ENCODE results near the gene PRKAR1B.

DNA sequence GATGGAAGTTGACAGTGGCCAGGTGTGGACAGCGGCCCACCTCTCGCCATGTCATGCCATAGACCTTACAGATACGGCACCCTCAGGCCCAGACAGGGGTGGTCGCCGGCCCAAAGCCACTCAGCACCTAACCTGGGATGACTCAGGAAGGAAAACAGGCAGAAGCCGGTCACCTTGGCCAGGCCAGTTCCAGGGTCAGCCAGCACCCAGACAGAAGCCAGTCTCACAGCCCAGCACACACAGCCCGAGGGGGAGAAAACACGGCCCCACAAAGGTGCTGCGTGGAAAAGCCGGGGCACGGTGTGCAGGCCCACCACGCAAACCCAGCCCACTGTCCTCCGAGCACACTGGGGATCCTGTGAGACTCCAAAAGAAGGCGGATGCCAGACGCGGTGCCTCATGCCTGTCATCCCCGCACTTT, 95.8 kb downstream of the PRKAR1B start:
- TF ChIP-seq, protein P1, sequence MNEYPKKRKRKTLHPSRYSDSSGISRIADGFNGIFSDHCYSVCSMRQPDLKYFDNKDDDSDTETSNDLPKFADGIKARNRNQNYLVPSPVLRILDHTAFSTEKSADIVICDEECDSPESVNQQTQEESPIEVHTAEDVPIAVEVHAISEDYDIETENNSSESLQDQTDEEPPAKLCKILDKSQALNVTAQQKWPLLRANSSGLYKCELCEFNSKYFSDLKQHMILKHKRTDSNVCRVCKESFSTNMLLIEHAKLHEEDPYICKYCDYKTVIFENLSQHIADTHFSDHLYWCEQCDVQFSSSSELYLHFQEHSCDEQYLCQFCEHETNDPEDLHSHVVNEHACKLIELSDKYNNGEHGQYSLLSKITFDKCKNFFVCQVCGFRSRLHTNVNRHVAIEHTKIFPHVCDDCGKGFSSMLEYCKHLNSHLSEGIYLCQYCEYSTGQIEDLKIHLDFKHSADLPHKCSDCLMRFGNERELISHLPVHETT (tag by site-specific recombination; IDR thresholded peaks at IDR 0.05), result no peak
- TF ChIP-seq ZNF169 (tag by site-specific recombination; IDR thresholded peaks at IDR 0.05) (no peak), GLI4 (tag by site-specific recombination; IDR thresholded peaks at IDR 0.05) (no peak), ZBTB21 (tag by site-specific recombination; IDR thresholded peaks at IDR 0.05) (no peak), BCL11A (tag by site-specific recombination; IDR thresholded peaks at IDR 0.05; ENCODE audit: low read depth) (no peak), KLF16 (tag by site-specific recombination; IDR thresholded peaks at IDR 0.05) (no peak), ZNF768 (tag by site-specific recombination; IDR thresholded peaks at IDR 0.05) (no peak)
- TF ChIP-seq, protein P2, sequence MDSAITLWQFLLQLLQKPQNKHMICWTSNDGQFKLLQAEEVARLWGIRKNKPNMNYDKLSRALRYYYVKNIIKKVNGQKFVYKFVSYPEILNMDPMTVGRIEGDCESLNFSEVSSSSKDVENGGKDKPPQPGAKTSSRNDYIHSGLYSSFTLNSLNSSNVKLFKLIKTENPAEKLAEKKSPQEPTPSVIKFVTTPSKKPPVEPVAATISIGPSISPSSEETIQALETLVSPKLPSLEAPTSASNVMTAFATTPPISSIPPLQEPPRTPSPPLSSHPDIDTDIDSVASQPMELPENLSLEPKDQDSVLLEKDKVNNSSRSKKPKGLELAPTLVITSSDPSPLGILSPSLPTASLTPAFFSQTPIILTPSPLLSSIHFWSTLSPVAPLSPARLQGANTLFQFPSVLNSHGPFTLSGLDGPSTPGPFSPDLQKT (IDR thresholded peaks at IDR 0.05; ENCODE audit: borderline replicate concordance, low read depth, low read length), result no peak
- TF ChIP-seq, protein P3, sequence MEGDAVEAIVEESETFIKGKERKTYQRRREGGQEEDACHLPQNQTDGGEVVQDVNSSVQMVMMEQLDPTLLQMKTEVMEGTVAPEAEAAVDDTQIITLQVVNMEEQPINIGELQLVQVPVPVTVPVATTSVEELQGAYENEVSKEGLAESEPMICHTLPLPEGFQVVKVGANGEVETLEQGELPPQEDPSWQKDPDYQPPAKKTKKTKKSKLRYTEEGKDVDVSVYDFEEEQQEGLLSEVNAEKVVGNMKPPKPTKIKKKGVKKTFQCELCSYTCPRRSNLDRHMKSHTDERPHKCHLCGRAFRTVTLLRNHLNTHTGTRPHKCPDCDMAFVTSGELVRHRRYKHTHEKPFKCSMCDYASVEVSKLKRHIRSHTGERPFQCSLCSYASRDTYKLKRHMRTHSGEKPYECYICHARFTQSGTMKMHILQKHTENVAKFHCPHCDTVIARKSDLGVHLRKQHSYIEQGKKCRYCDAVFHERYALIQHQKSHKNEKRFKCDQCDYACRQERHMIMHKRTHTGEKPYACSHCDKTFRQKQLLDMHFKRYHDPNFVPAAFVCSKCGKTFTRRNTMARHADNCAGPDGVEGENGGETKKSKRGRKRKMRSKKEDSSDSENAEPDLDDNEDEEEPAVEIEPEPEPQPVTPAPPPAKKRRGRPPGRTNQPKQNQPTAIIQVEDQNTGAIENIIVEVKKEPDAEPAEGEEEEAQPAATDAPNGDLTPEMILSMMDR (tag by site-specific recombination; IDR thresholded peaks at IDR 0.05), result no peak
